Measurements from ENCODE around the gene LIPE.

The LIPE gene

GRCh38 chr19:42426643-42427042 lies 545 bp downstream of the LIPE start:
- no peak for TF ChIP-seq CTCF (IDR thresholded peaks at IDR 0.05)

- no peak for TF ChIP-seq CTCF (IDR thresholded peaks at IDR 0.05)
These were observed 2.5 kb downstream of the LIPE start for GRCh38 chr19:42424712-42425131.

GRCh38 chr19:42424345-42424707 lies 2.9 kb downstream of the LIPE start:
- no peak for TF ChIP-seq CTCF (IDR thresholded peaks at IDR 0.05)

GRCh38 chr19:42423462-42424344 lies 3.5 kb downstream of the LIPE start:
- TF ChIP-seq CTCF (IDR thresholded peaks at IDR 0.05), result no peak

GRCh38 chr19:42422901-42423461 lies 4.2 kb downstream of the LIPE start:
- no peak for TF ChIP-seq CTCF (IDR thresholded peaks at IDR 0.05)

GRCh38 chr19:42422092-42422900 lies 4.9 kb downstream of the LIPE start:
- TF ChIP-seq CTCF (IDR thresholded peaks at IDR 0.05), result no peak

GRCh38 chr19:42421591-42422031 lies 5.6 kb downstream of the LIPE start:
- no peak for TF ChIP-seq CTCF (IDR thresholded peaks at IDR 0.05)
